C4-2B (cell line): ENCODE measurements around the gene LITAFD.

ENCODE experiments used
- CTCF ChIP-seq: fragments of 450-650 bp; conservative IDR thresholded peaks from 2 replicates; pipeline ENCODE4 v1.5.1; 2017; ENCODE audit warnings: mild to moderate bottlenecking
- ZFX ChIP-seq: fragments of 450-650 bp; IDR thresholded peaks from 2 replicates; pipeline ENCODE4 v1.6.1; 2017

- TF ChIP-seq CTCF (no peak), ZFX (no peak)
Measured at GRCh38 chr16:8845699-8846298, 36.4 kb upstream of the LITAFD start.
